Stimulated activated naive CD4-positive, alpha-beta T cell (primary cell): ENCODE measurements around the gene CYP4F3.
"Not testable (repeated sequence)": the region's sequence is repeated elsewhere in the genome, so short reads cannot be mapped to it uniquely, and the experiment has no call there.

Experiments used
- DNase-seq, 6 experiments: peaks; one replicate each; lab custom pipeline; 2025; lab: John Stamatoyannopoulos, UW

CYP4F3 gene

DNA sequence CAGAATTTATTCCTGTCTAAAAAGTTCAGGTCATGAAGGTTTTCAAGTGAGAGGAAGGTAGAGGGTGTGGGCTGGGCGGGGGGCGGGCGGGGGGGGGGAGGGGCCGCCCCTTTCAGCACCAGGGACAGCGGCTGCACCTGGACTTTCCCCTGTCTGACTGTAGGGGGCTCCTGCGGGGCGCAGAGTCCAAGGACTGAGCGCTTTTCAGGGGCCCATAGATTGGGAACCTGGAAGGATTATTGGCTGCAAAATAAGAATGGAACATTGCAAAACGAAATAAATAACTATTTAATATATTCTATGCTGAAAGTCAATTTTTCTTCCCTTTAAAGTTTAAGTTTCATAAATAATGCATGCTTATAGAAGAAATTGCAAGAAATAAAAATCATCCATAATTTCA, 8.9 kb upstream of the CYP4F3 start:
- DNase-seq: peak; percentile 2 to 49 (median 12)

DNA sequence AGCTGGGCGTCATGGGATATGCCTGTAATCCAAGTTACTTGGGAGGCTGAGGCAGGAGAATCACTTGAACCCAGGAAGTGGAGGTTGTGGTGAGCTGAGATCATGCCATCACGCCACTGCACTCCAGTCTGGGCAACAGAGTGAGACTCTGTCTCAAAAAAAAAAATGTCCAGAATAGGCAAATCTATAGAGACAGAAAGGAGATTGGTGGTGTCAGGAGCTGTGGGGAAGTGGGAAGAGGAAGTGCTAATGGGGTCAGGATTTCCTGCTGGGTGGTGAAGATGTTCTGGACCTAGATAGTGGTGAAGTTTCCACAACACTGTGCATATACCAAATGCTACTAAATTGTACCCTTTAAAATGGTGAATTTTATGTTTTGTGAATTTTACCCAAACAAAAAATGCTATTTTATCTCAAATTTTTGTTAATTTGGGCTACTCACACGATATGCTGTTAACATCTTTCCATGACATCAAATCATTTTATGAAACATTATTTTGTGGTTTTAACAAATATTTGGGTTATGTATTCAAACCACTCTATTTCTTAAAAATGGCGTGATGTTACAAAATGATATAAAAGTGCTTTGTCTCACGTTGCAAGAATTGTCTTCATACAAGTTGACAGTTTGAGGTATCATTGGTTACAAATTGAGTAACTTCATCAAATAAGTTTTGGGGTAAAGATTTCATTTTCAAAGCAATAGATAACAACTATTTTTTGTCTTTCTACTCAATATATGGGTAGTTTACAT, 7.4 kb upstream of the CYP4F3 start:
- no peak for DNase-seq

DNA sequence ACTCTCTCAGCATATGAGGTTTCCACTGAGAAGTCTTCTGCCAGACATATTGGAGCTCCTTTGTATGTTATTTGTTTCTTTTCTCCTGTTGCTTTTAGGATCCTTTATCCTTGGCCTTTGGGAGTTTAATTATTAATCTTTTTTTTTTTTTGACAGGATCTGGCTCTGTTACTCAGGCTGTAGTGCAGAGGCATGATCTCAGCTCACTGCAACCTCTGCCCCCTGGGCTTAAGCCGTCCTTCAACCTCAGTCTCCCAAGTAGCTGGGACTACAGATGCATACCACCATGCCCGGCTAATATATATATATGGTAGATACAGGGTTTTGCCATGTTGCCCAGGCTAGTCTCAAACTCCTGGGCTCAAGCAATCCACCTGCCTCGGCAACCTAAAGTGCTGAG, 6.6 kb upstream of the CYP4F3 start:
- DNase-seq: no peak

DNA sequence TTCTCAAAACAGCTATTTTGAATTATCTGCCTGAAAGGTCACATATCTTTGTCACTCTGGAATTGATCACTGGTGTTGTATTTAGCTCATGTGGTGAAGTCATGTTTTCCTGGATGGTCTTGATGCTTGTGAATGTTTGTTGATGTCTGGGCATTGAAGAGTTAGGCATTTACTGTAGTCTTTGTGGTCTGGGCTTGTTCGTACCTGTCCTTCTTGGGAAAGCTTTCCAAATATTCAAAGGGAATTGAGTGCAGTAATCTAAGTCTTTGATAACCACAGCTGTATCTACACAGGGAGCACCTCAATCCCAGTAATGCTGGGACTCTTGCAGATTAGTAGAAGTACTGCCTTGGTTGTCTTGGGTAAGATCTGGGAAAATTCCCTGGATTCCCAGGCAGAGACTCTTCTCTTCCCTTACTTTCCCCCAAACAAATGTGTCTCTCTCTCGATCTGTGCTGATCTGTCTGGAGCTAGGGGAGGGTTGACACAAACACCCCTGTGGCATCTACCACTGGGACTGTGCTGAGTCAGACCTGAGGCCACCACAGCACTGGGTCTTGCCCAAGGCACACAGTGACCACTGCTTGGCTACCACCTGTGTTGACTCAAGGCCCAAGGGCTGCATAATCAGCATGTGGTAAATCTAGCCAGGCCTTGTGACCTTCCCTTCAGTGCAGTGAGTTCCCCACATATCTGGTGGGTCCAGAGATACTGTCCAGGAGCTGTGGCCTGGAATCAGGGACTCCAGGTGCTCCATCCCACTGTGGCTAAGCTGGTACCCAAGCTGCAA, 5.5 kb upstream of the CYP4F3 start:
- no peak for DNase-seq

DNA sequence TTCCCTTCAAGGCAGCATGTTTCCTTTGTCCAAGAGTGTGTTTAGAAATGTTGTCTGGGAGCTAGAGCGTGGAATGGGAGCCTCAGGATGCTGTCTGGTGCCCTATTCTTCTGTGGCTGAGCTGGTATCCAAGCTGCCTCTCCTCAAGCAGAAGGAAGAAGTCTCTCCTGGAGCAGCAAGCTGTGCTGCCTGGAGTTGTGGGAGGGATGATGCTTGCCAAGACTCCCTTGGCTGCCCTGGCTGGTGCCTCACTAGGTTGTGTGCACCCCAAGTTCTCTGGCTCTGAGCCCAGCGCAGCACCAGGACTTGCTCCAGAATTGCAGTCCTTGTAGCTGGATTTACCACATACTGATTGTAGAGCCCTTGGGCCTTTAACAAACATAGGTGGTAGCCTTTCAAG, 4.7 kb upstream of the CYP4F3 start:
- no peak for DNase-seq

DNA sequence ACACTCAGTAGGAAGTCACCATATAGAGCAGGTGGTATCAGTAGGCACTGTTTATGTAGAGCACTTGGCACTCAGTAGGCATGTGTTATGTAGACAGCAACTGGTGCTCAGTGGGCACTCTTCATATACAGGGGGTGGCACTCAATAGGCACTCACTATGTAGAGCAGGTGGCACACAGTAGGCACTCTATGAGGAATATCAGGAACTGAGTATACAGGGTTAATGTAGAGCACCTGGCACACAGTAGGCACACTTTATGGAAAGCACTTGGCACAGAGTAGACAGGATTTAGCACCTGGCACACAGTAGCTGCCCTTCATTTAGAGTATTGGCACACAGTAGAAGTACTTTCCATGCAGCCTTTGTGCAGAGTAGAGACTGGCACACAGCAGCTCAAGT, 1.1 kb upstream of the CYP4F3 start:
- no peak for DNase-seq

DNA sequence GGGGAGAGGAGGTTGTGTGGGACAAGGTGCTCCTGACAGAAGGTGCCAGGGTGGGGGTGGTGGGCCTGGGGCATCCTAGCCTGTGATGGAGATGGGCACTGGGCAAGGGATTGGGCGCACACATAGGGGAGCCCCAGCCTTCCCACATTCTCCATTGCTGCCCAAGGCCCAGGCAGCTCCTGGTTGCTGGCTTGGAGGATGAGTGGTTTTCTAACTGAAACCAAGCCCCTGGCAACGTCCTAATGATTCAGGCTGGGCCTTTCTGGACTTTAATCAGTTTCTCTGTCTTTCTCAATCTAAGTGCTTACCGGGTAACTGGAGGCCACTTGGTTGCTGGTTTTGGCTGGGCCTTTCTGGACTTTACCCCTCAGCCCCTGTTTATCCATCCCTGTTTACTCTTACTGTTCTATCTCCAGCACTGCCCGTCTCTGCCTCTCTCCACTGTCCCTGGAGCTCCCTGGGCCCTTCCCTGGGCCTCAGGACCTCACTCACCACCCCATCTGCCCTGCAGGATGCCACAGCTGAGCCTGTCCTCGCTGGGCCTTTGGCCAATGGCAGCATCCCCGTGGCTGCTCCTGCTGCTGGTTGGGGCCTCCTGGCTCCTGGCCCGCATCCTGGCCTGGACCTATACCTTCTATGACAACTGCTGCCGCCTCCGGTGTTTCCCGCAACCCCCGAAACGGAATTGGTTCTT, 354 bp downstream of the CYP4F3 start:
- no peak for DNase-seq

DNA sequence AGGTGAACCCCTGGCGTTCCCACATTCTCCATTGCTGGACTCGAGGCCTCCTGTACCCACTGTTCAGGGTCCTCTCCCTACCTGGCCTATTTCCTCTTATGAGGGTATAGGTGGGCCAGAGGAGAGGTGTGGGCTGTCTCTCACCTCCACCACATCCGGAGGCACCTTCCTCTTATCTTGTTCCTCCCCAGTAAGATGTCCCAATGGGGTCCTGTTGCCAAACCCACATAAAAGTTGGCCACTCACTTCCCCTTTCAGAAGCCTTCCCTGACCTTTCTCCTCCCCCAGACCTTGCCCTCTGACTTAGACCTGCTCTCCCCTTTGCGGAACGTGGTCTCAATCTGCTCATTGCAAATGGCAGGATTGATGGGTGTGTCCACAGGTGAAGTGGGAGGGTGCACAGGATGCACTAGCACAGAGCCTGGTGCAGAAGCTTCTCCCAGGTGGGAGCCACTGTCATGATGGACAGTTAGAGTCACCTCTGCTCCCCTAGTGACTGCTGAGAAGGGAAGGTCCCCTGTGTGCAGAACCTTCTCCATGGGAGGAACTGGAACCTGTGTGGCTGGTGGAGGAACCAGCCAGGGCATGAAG, 1.3 kb downstream of the CYP4F3 start:
- DNase-seq: no peak

DNA sequence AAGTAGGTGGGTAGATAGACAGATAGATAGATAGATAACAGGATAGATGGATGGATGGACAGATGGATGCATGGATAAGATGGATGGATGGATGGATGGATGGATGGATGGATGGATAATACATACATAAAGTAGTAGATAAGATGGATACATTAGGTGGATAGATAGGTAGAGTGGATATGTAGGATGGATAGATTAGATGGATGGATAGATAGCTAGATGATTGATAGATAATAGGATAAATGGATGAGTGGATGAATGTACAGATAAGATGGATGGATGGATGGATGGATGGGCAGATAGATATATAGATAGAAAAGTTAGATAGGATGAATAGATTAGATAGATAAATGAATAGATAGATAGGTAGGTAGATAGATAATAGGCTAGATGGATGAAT, 2.1 kb downstream of the CYP4F3 start:
- no peak for DNase-seq

DNA sequence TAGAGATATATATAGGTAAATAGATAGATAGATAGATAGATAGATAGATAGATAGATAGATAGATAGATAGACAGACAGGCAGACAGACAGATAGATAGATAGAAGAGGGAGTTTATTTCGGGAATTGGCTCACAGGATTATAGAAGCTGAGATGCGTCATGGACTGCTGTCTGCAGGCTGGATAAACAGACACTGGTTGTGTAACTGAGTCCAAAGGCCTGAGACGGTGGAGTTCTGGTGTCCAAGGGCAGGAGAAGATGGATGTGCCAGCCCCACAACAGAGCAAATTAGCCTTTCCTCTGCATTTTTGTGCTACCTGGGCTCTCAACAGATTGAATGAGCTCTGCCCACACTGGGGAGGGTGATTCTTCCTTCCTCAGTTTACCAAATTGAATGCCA, 2.7 kb downstream of the CYP4F3 start:
- no peak for DNase-seq

DNA sequence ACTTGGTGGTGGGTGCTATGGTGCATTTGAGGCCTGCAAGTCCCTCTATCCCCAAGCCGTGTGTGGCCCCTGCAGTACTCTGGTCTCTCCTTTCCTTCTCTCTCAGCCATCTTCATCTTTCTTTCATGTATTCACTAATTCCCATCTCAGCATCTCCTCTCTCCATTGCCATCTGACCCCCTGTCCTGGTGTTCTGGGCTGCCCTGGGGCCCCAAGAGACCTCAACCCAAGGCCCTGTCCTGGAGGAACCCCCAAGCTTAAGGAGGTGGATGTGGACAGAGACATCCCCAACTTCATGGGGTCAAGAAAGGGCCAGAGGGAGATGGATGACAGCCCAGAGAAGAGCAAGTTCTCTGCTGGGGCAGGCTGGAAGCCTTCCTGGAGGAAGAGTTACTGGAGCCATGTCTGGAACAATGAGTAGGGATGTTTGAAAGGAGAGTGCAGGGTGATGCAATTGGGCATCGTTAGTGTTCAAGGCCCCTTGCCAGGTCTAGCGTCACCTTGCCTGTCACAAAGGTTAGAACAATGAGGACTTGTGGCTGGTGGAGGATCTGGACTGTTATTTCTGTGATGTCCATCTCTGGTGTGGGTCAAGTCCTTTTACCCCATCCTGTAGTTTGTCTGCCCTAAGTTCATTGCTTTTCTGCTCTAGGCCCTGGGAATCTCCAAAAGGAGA, 3.5 kb downstream of the CYP4F3 start:
- no peak for DNase-seq

DNA sequence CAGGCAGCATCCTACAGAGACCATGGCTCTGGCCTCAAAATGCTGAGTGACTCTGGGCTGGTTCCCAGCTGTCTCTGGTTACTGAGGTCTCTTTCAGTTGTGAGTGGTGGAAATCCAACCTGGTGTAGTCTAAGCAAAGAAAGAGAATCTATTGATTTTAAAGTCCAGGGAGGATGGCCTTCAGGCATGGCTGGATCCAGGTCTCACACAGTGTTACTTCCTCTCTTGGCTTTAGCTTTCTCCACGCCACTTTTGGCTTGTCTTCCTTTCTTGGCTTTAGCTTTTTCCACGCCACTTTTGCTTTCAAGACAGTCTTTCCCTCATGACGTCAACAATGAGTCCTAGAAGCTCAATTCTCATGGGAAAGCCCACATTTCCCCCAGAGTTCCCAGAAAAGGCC, 4.1 kb downstream of the CYP4F3 start:
- DNase-seq: no peak

DNA sequence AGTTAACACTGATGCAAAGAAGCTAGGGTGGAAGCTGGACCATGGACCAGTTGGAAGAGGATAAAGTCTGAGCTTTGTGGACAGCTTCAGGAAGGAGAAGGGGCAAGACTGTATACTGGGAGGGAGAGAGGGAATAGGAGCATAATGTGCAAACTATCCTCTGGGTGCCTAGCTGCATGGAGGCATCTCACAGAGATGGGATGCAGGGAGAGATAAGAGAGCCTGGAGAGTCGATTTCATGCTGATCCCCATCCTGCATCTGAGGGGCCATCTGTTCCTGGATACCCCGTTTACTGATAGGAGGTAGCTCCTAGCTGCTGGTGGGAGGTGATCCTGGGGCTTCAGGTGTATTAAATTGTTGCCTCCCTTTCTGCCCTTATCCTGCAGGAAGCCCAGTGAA, 8.8 kb downstream of the CYP4F3 start:
- DNase-seq: no peak

DNA sequence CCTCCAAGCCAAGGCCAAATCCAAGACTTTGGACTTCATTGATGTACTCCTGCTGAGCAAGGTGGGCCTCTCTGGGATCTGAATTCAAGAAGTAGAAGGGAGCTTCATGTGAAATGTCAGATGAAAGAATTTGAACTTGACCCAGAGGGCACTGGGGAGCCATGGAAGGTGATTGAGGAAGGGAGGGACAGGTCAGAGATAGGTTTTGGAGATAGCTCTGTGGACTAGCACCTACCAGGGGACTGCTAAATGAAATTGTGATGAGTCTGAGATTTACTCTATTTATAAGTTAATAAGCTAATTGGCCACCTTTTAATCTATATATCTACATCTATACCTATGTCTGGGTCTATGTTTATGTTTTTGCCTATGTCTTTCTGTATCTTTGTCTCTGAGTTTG, 9.4 kb downstream of the CYP4F3 start:
- DNase-seq: not testable (repeated sequence)

DNA sequence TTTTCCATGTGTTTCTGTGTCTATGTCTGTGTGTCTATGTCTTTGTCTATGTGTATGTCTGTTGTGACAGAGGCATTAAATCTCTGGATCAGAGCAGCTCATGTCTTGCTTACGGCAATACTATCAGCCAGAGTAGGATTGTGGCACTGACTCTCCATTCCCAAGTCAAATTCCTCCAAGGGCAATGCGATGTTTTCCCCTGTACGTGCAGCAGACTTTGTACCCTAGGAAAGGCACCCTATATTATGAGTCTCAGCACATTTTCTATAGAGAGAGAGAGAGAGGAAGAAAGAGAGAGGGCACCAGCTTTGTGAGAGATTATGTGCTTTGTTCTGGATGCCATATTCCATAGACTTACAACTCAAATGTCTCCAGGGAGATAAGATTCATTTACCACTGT, 11.1 kb downstream of the CYP4F3 start:
- no peak for DNase-seq

DNA sequence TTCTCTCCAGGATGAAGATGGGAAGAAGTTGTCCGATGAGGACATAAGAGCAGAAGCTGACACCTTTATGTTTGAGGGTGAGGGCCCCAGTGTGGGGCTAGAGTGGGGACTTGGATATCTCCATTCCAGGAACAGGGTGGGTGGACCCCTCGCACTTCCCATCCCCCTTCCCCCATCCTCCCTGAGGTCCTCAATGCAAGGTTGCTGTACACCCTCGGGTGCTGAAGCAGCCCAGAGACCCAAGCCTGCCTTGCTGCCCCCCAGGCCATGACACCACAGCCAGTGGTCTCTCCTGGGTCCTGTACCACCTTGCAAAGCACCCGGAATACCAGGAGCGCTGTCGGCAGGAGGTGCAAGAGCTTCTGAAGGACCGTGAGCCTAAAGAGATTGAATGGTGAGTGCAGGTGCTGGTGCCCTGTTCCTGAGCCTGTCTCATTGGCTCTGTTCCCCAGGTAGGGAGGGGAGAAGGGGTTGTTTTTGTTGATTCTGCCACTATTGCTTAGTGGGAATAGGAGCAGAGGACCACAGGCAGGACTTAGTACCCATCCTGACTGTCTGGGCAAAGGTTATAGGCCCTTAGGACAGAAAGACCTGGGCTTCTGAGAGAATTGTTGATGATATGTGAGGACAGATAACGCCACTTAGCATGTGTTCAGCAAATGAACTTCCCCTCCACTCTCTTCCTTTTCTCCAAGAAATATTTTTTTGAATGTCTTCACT, 12.0 kb downstream of the CYP4F3 start:
- no peak for DNase-seq

DNA sequence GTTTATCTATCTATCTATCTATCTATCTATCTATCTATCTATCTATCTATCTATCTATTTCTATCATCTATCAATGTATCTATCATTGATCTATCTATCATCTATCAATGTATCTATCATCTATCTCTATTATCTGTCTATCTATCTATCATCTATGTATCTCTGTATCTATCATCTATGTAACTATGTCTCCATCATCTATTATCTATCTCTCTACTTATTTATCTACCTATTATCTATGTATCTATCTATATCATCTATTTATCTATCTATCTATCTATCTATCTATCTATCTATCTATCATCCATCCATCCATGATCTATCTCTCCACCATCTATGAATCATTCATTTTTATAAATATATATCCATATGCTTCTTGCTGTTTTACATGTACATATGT, 15.8 kb downstream of the CYP4F3 start:
- no peak for DNase-seq

DNA sequence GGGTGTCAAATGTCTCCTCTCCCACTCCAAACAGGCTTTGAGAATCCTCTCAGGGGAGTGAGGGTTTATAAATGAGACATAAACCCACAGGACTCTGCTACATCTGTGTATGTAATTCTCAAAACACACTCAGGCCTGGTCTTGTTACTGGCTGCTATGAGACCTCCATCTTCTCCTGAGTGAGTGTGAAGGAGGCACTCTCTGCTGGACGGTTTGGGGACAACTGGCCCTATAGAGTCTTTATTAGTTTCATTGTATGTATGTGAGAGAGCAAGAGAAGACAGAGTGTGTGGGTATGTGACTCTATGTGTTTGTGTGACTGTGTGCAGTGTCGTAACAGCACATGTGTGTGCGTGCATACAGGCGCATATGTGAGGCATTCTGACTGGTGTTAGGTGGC, 22.6 kb downstream of the CYP4F3 start:
- no peak for DNase-seq

DNA sequence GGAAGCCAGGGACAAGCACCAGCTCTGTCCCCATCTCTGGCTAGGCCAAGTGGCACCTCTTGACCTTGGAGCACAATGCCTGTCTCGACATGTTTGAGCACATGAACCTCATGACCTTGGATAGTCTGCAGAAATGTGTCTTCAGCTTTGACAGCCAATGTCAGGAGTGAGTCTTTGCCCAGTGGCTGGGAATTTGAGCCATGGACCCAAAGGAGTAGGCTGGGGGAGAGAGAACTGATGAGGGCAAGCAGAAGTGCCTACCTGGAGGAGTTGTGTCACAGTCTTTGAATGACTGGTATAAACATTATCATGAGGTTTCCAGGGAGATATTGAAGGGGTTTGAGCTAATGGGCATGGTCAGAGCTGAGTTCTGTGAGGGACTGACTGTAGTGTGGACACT, 25.5 kb downstream of the CYP4F3 start:
- DNase-seq: no peak

DNA sequence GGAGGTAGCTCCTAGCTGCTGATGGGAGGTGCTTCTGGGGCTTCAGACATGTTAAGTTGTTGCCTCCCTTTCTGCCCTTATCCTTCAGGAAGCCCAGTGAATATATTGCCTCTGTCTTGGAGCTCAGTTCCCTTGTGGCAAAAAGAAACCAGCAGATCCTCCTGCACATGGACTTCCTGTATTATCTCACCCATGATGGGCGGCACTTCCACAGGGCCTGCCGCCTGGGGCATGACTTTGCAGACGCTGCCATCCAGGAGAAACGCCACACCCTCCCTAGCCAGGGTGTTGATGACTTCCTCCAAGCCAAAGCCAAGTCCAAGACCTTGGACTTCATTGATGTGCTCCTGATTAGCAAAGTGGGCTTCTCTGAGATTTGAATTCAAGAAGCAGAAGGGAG, 26.2 kb downstream of the CYP4F3 start:
- DNase-seq: no peak

DNA sequence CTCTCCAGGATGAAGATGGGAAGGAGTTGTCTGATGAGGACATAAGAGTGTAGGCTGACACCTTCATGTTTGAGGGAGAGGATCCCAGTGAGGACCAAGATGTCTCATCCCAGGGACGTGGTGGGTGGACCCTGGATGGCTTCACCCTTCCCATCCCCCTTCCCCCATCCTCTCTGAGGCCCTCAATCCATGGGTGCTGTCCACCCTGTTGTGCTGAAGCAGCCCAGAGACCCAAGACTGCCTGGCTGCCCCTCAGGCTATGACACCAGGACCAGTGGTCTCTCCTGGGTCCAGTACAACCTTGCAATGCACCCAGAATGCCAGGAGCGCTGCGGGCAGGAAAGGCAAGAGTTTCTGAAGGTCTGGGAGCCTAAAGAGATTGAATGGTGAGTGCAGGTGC, 28.7 kb downstream of the CYP4F3 start:
- DNase-seq: no peak
